RPMI7951 (cell line): ENCODE measurements around the gene SPO11. TPM values are rescaled to one million over a fixed set of nuclear protein-coding genes. Genes with fewer than 3 reads are reported as not detected.
A peak's percentile ranks its signal among the peaks of the same experiment; 100 is the strongest.
"Not testable (repeated sequence)": the region's sequence is repeated elsewhere in the genome, so short reads cannot be mapped to it uniquely, and the experiment has no call there.

Source experiments
- DNase-seq: peaks from one replicate; pipeline ENCODE4 v3.0.0-alpha.2; 2012; ENCODE audit warnings: low read depth
- total RNA-seq: library from RNA; depleted of rRNA; stranded (reverse); fragments of >200 nt; shearing (Covaris generic); gene quantifications from 2 replicates; pipeline ENCODE4 v1.2.3, GENCODE V29; 2014

Gene SPO11
- total RNA-seq, 1 experiment from 2014 or later, result not detected

DNA sequence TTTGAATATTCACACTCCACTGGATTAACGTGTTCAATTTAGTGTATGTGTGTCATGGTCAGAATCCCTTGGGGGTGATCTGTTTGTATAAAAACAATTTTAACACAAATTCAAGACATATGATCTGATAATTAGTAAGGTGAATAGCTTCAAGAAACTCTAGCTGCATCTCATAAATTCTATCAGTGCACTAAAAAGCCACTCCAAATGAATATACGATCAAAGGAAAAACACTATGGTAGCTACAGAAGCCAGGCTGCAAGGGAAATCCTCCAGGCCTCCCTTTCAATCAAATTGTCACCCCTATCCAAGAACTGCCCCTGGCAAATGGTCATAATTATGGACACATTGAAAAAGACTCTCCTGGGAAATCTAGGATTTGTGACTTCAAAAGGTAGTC is 12.1 kb downstream of the SPO11 start:
- DNase-seq, result no peak

DNA sequence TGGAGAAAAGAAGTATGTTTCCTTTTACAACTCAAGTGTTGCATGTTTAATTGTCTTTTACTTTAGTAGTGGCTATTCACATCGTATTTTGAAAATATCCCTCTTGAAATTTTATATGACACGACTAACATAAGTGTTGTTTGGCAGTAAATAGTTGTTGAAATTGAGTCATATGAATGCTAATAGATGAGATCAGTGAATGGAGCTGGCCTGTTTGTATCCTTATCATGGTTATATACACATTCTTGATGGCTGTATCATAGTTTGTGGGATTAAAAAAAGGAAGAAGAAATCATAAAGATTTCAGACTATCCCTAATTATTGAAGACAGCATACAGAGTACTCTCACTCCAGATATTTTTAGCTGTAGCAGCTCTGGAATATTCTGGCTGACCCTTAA is 13.2 kb downstream of the SPO11 start:
- DNase-seq, result peak; percentile 12

DNA sequence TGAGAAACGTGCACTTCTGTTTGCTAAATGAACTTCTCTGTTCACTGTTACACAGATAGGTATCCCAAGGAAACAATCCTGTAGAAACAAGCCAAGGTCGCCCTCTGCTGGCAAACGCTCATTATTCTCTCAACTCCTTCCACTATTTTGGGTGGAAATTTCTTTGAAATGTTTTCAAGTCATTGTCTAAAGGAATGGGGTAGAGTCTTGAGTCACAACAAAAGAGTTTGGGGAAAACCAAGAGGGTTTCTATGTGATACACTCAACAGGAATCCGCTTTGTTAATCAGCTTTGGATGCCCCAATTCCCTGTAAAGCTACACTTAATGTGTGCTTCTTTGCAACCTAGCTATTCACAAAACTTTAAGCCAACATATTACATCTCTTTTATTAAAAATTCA is 16.9 kb downstream of the SPO11 start:
- peak; percentile 74 for DNase-seq

DNA sequence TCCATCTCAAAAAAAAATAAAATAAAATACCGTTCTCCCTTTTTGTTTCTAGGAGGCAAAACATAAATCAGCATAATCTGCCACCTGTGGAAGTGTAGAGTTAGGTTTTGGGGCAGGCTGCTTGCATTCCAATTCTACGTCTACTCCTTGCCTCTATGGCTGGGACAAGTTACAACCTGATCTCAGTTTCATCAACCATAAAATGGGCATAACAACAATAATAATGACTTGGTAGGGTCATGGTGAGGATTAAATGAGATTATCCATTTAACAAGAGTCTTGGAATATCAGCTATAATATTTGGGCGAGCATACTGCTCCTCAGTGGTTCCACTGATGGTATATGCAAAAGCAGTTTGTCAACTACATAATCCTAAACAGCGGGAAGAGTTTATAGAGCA is 17.8 kb downstream of the SPO11 start:
- DNase-seq, result no peak

DNA sequence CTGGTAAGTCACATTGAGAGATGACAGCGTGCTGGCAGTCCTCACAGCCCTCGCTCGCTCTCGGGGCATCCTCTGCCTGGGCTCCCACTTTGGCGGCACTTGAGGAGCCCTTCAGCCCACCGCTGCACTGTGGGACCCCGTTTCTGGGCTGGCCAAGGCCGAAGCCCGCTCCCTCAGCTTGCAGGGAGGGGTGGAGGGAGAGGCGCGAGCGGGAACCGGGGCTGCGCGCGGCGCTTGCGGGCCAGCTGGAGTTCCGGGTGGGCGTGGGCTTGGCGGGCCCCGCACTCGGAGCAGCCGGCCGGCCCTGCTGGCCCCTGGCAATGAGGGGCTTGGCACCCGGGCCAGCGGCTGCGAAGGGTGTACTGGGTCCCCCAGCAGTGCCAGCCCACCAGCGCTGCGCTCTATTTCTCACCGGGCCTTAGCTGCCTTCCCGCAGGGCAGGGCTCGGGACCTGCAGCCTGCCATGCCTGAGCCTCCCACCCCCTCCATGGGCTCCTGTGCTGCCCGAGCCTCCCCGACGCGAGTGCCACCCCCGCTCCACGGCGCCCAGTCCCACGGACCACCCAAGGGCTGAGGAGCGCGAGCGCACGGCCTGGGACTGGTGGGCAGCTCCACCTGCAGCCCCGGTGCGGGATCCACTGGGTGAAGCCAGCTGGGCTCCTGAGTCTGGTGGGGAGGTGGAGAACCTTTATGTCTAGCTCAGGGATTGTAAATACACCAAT is 18.8 kb downstream of the SPO11 start:
- not testable (repeated sequence) for DNase-seq

DNA sequence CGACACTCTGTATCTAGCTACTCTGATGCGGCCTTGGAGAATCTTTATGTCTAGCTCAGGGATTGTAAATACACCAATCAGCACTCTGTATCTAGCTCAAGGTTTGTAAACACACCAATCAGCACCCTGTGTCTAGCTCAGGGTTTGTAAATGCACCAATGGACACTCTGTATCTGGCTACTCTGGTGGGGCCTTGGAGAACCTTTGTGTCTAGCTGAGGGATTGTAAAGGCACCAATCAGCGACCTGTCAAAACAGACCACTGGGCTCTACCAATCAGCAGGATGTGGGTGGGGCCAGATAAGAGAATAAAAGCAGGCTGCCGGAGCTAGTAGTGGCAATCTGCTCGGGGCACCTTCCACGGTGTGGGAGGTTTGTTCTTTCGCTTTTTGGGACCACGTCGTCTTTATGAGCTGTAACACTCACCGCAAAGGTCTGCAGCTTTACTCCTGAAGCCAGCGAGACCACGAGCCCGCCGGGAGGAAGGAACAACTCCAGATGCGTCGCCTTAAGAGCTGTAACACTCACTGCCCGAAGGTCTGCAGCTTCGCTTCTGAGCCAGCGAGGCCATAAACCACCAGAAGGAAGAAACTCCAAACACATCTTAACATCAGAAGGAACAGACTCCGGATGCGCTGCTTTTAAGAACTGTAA is 19.4 kb downstream of the SPO11 start:
- not testable (repeated sequence) for DNase-seq

DNA sequence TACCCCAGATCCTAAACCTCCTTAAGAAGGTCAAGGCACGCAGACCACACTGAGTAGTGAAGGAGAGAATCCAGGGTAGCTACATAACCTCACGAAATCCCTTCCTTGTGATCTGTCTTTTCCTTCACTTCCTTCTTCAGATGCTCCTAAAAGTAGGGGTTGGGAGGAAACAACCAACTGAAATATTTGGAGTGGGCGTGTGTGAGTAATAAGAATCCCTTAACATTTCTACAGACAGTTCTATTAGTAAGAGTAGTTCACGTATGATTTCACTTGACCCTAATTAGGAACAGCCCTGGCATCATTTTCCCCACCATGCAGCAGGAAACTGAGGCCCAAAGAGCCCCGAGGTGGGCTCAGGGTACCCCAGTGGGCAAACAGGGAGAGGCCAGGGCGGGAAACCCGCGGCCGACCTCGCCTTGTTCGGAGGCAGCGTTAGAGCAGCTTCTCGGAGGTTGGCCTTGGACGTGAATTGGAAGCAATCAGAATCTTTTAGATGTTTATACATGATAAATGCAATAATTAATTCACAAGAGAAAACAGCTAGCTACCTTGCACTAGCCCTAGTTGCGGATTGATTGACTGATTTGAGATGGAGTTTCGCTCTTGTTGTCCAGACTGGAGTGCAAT is 20.6 kb downstream of the SPO11 start:
- no peak for DNase-seq

DNA sequence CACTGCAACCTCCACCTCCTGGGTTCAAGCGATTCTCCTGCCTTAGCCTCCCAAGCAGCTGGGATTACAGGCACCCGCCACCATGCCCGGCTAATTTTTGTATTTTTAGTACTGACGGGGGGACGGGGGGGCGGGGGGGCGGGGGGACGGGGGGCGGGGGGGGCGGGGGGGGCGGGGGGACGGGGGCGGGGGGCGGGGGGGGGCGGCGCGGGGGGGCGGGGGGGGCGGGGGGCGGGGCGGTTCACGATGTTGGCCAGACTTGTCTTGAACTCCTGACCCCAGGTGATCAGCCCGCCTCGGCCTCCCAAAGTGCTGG is 21.1 kb downstream of the SPO11 start:
- not testable (repeated sequence) for DNase-seq

DNA sequence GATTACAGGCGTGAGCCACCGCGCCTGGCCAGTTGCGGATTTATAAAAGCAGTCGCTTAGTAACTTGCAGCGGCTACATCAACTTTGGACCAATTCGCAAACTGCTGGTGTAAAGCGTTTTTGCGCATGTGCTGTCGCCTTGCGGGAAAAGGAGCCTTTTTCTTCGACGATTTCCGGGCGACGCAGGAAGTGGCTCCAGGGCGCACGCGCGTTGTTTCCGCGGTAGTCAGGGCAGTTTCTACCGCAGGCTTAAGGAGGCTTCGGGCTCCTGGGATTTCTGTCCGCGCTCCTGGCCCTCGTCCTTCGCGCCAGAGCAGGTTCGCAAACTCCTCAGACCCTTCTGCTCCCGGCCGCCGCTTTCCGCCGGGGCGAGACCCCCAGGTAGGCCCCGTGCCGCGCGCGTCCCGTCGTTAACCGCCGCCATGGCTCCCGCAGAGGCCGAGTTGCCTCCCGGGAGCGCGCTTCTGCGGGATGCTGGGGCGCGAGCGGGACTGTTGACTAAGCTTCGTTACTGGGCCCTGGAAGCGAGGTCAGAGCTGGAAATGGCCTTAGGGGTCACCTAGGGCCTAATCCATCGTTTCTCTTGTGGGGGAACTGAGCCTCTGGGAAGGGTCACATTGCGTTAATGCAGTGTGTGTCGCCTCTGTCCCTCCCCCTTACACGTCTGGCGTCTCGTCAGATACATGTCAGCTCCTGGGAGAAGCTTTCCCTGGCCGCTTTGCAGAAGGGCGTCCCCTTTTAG is 21.6 kb downstream of the SPO11 start, which contains the start of gene RAE1:
TSS of gene RAE1 (plus strand) at position 214 of the 742 bp plus-strand sequence. CDS start 2,784 bp downstream, outside the sequence.
- peak; percentile 94 for DNase-seq

DNA sequence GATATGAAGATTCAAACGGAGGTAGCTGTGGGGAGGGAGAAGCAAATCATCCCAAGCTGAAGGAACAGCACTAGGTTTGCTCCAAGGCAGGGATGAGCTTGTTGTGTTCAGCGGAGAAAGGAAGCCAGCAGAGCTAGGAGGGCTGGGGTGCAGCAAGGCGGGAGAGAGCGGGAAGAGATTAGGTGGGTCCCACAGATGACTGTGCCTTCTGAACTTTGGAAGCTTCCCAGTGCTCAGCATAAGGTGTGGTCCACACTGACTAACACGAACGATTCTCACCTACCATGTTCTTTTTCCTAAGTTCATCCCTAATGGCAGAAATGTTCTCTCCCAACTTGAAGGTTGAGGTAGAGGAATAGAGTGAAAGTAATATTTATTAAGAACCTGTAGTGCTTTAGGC is 22.7 kb downstream of the SPO11 start:
- DNase-seq, result no peak

DNA sequence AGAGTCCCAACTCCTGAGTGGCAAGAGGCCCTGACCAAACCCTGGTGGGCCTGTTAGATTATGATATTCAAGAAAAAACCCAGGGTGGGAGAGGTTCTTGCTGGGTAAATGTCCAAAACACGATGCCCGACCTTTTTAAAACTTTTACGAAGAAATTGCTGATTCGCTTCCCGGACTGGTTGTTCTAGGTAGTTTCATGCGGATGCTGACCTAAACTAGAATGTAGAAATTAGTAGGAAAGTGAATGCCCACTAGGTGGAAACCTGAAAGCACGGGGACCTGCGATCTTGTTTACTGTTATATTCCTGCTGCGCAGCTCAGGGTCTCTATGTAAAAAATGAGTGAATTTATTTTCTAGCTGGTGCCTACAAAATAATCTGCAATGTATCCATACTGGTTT is 23.7 kb downstream of the SPO11 start:
- DNase-seq, result no peak

DNA sequence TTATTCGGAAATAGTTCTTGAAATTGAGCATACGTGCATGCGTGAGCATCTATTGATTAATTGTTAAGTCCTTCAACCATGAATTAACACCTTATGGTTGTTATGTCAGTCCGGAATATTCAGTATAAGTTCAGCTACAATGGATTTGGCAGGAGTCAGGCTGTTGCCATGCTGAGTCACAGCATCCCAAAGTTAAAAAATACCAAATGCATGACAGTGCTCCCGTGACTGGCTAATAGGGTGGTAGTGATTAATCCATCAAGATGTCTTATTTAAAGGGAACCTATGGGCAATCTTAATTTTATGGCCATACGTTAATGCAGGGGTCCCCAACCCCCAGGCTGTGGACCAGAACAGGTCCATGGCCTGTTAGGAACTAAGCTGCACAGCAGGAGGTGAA is 31.9 kb downstream of the SPO11 start:
- DNase-seq, result peak; percentile 81

DNA sequence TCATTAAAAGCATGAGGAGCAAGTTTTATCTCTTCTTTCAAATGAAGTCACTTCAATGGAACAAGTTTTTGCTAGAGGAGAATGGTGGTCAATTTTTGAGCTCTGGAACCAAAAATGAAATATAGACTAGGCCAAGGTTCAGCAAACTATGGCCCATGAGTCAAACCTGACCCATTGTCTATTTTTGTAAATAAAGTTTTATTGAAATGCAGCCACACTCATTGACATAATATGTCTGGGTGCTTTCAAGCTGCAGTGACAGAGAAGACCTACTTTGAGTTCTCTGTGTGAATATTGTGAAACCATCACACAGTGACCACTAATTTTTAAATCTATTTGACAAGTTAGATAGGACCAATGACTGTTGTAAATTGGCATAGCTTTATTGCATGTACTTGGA is 34.8 kb downstream of the SPO11 start:
- no peak for DNase-seq

DNA sequence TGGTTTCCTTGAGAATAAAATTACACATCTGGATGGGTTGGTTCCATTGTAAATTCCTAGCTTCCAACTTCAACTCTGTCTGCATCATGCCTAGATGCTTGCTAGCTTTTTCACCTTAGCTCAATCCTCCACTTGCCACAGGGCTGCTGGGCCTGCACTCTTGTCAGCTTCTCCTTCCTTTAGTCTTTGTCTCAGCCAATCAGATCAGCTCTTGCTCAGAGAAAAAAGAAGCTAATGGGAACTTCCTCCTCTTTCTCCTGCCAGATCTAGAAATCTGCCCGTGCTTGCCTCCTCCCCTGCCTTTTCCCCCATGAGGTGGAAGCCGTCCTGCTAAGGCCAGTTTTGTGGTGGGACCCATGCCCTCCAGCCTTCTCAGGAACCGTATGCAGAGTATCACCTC is 40.0 kb downstream of the SPO11 start:
- no peak for DNase-seq

DNA sequence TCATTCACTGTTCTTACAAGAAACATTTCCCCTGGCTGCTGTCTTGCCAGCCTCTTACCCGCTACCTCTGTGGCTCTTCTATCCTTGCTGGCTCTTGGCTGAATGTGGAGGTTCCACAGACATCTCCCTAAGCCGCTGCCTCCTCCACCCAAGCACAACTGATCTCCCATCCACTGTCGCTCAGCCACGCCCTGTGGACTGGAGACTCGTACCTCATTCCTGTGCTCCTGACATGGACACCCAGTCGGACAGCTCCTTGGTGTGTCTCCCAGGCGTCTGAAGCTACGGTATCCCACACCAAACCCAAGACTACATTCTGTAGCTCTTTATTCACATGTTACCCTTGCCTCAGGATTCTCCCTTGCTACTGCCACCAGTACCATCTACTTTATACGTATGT is 40.7 kb downstream of the SPO11 start:
- no peak for DNase-seq

DNA sequence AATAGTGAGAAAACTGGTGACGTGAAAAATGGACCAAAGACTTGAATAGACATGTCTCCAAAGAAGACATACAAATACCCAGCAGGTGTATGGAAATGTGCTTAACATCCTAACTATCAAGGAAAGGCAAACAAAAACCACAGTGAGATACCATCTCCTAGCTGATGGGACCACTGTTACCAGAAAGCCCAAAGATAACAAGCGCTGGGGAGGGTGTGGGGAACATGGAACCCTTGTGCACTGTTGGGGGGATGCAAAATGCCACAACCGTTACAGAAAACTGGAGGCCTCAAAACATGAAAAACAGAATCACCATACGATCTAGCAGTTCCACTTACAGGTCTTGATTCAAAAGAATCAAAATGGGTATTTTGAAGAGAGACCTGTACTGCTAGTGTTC is 41.8 kb downstream of the SPO11 start:
- no peak for DNase-seq

DNA sequence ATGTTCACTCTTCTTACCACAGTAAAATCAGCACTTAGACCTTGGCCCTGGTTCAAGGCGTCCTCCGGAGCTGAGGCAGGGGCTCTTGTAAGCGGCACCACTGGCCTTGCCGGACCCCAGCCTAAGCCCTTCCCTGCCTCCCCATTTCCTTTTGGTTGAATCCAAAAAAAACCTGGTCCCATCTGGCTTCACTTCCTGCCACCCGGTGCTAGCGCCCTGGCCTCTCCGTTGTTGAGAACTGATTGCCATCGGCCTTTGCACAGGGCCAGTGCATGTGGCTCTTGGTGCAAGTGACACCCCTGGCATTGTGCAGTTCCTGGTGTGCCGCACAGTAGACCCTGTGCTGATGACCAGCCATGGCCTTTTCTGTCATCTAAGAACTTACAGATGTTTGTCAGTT is 42.6 kb downstream of the SPO11 start:
- no peak for DNase-seq

DNA sequence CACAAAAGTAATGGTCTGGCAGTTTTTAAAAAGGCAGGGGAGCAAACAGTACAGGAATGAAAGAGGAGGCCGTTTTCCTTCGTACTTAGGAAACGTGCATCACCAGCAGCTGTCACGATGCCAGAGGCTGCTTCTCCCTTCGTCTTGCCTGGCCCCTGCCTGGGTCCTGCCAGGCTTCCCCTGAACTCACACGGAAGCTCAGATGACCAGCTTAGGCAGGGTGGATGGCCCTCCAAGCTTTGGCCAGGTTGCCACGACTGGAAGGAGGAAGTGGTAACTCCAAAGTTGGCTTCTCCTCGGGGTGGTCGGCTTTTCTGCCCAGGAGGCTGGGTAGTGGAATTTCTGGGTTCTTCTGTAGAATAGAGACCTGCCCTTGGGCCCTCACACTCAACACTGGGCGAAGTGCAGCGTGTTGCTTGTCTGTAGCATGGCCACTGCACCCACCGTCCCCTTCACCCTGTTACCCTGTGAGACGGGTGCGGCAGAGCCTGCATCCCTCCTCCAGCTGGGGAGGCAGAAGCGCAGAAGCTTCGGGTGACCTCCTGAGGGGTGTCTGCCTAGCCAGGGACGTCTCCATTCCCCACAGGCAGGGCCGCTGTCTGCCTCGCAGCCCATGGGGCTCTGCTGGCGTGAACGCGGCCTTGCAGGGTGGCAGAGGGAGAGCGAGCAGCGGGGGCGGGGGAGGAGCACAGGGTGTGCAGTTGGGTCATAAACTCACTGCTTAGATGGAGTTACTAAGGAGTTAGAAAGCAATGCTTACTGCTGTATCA is 43.2 kb downstream of the SPO11 start:
- DNase-seq, result no peak

DNA sequence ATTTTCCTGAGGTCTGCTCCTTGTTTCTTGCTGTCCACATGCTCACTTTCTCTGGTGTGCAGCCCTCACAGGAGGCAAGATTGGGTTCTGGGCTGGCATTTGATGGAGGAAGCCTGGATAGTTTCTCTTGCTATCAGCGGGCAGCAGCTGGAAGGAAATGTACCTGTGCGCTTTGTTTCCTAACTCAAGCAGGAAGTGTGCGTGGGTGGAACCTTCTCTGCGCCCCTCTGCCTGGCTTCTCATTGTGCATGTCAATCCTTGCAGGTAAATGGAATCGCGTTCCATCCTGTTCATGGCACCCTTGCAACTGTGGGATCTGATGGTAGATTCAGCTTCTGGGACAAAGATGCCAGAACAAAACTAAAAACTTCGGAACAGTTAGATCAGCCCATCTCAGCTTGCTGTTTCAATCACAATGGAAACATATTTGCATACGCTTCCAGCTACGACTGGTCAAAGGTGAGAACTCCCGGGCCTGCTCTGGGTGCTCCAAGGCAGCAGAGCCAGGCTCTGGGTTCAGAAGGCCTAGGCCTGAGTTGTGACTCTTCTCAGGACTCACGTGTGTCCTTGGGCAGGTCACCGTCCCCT is 44.8 kb downstream of the SPO11 start:
- no peak for DNase-seq

DNA sequence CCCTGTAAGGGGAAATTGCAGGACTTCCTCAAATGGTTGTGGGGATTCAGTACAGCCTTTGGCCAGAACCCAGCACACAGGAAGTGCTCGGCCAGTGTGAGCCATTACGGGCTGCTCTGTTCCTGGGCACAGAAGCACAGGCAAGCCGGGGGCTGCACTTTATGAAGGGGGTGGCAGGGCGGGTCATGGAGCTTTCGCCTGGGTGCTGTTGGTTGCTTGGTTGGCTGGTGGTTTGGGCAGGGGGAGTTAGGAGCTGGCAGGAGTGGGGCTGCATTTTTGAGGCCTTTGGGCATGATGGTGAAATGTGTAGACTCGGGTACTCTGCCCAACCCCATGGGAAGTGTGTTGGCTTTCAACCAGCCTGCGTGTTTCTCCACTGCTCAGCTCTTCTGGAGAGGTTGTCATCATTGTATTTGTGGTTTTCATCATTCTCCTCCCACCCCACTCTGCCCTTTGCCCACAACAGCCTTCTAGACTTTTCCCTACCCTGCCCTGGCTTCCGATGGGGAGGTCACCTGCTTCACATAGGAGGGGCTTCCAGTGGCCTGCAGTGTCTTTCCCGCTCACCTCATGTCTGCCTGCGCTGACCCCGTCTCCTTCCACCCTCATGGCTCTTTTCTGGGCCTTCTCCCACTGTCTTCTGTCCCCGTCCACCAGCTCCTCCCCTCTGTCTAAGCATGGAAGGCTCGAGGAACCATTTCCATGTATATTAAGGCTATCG is 45.5 kb downstream of the SPO11 start:
- DNase-seq, result no peak
